LHCN-M2 (cell line): Measurements from ENCODE around the gene KIRREL3. TPM values are rescaled to one million over a fixed set of nuclear protein-coding genes. Genes with fewer than 3 reads are reported as not detected.
A peak's percentile ranks its signal among the peaks of the same experiment; 100 is the strongest.

Source experiments
- DNase-seq: peaks from one replicate; pipeline ENCODE4 v3.0.0-alpha.2; 2012; ENCODE audit warnings: low read depth
- total RNA-seq: library from RNA; depleted of rRNA; stranded (reverse); fragments of >200 nt; gene quantifications from 2 replicates; pipeline ENCODE4 v1.2.3, GENCODE V29; 2014

Gene KIRREL3
- total RNA-seq, 1 experiment from 2014 or later = 2.1 TPM

- no peak for DNase-seq
Measured at GRCh38 chr11:126491092-126491491, 509.5 kb downstream of the KIRREL3 start.

- DNase-seq = no peak
Measured at GRCh38 chr11:126489836-126490660, 510.5 kb downstream of the KIRREL3 start.

GRCh38 chr11:126488591-126489370 lies 511.8 kb downstream of the KIRREL3 start:
- no peak for DNase-seq

GRCh38 chr11:126487711-126488110 lies 512.9 kb downstream of the KIRREL3 start:
- DNase-seq = no peak

GRCh38 chr11:126485986-126486635 lies 514.5 kb downstream of the KIRREL3 start:
- DNase-seq = no peak

- peak; percentile 41 for DNase-seq
Measured at GRCh38 chr11:126485021-126485792, 515.4 kb downstream of the KIRREL3 start.

- DNase-seq = peak; percentile 82
Measured at GRCh38 chr11:126484266-126484665, 516.3 kb downstream of the KIRREL3 start.

- DNase-seq = no peak
Measured at GRCh38 chr11:126483621-126484195, 516.9 kb downstream of the KIRREL3 start.

GRCh38 chr11:126482586-126483108 lies 517.9 kb downstream of the KIRREL3 start:
- no peak for DNase-seq

GRCh38 chr11:126481303-126481680 lies 519.3 kb downstream of the KIRREL3 start:
- no peak for DNase-seq

- DNase-seq = peak; percentile 84
Measured at GRCh38 chr11:126480410-126481302, 519.9 kb downstream of the KIRREL3 start.

- DNase-seq = no peak
Measured at GRCh38 chr11:126480015-126480409, 520.6 kb downstream of the KIRREL3 start.

- no peak for DNase-seq
Measured at GRCh38 chr11:126479178-126479930, 521.2 kb downstream of the KIRREL3 start.

- no peak for DNase-seq
Measured at GRCh38 chr11:126478466-126478865, 522.1 kb downstream of the KIRREL3 start.

GRCh38 chr11:126477535-126478305 lies 522.9 kb downstream of the KIRREL3 start:
- no peak for DNase-seq

GRCh38 chr11:126476977-126477376 lies 523.6 kb downstream of the KIRREL3 start:
- DNase-seq = no peak

- DNase-seq = no peak
Measured at GRCh38 chr11:126476266-126476924, 524.2 kb downstream of the KIRREL3 start.
